ENCODE results near the gene C1orf232.

Gene C1orf232

DNA sequence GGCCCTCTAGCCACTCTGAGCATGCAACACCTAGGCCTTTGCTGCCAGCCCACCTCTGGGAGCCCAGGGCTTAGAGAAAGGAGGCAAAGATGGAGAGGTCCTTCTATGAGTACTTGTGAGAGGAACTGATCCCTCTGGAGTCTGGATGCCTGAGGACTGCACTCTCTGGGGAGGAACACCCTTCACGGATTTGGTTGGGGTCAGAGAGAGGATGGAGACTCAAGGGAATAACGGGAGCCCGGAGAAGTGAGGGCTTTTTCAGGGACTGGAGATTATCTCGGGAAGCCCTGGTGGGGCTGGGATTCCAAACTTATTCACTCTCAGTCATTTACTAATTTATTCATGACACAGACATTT lies 413 bp upstream of the C1orf232 start:
- TF ChIP-seq, protein P1, sequence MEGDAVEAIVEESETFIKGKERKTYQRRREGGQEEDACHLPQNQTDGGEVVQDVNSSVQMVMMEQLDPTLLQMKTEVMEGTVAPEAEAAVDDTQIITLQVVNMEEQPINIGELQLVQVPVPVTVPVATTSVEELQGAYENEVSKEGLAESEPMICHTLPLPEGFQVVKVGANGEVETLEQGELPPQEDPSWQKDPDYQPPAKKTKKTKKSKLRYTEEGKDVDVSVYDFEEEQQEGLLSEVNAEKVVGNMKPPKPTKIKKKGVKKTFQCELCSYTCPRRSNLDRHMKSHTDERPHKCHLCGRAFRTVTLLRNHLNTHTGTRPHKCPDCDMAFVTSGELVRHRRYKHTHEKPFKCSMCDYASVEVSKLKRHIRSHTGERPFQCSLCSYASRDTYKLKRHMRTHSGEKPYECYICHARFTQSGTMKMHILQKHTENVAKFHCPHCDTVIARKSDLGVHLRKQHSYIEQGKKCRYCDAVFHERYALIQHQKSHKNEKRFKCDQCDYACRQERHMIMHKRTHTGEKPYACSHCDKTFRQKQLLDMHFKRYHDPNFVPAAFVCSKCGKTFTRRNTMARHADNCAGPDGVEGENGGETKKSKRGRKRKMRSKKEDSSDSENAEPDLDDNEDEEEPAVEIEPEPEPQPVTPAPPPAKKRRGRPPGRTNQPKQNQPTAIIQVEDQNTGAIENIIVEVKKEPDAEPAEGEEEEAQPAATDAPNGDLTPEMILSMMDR (IDR thresholded peaks at IDR 0.05; ENCODE audit: control insufficient read depth, extremely low read depth, insufficient read depth) = no peak
- H3K4me3 ChIP-seq (ENCODE audit: low read depth, low read length) = peak overlapping the region; percentile 78
- no peak for DNase-seq (ENCODE audit: low read depth)

DNA sequence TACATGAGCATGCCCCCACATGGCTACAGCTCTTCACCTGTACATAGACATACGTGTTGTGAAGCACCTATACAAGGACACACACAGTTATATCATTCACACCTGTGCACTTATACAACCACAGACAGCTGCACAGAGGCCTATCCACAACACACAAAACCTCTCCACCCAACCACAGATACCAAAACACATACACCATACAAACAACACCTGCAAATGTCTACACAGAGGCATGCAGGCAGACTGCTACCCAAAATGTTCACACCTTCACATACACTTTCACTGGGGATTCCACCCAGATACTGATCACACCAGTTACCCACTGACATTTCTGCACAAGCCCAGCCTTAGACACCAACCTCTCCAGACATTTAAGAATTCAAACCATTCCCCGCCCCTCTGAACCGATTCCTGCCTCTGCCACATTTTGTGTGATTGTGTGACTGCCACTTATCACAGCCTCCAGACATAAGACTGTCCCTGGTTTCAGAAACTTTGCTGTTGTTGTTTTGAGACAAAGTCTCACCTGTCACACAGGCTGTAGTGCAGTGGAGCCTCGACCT lies 2.0 kb downstream of the C1orf232 start:
- DNase-seq (ENCODE audit: low read depth) = no peak
- TF ChIP-seq, protein P1 (IDR thresholded peaks at IDR 0.05; ENCODE audit: control insufficient read depth, extremely low read depth, insufficient read depth) = no peak
- no peak overlapping the region for H3K4me3 ChIP-seq (ENCODE audit: low read depth, low read length)

DNA sequence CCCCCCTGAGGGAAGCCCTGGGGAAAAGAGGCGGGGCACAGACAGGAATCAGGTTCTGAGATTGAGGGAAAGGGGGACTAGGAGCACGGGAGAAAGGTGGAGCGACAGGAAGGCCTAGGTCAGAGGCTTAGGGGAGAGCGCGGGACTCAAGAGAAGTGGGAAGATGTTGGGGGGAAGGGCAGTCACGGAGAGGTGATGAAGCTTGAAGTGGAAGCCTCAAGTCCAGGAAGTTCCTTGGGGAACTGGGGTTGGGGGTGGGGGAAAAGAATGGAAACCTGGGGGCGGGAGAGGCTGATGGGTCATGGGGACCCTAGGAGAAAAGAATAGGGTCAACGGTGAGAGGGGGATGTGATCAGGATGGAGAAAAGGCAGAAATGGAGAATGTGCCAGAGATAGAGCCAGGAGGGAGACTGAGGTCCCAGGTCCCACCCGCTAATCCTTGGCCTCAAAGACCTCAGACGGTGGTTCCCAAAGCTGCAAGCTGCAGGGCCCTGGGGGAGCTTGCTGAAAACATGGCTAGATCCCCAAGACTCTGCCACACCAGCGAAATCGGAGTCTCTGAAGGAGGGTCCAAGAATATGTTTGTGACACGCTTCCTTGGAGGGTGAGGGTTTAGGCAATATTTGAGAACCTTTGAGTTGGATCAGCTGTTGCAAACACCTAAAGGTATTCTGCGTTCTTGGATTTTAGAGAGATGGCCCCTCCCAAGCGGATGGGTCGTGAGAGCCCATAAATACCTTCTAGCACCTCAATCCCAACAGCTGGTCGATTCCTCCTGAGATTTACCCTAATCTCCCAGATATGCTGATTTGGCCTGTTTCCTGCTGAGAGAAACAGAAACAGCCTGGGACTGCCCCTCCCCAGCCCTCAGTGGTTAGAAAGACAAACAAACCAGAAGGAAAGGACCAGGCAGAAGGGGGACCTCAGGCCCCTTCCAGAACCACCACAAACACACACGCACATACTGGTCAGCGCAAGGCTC lies 3.6 kb downstream of the C1orf232 start:
- TF ChIP-seq, protein P1 (IDR thresholded peaks at IDR 0.05; ENCODE audit: control insufficient read depth, extremely low read depth, insufficient read depth) = no peak
- no peak overlapping the region for H3K4me3 ChIP-seq (ENCODE audit: low read depth, low read length)
- DNase-seq (ENCODE audit: low read depth) = no peak

DNA sequence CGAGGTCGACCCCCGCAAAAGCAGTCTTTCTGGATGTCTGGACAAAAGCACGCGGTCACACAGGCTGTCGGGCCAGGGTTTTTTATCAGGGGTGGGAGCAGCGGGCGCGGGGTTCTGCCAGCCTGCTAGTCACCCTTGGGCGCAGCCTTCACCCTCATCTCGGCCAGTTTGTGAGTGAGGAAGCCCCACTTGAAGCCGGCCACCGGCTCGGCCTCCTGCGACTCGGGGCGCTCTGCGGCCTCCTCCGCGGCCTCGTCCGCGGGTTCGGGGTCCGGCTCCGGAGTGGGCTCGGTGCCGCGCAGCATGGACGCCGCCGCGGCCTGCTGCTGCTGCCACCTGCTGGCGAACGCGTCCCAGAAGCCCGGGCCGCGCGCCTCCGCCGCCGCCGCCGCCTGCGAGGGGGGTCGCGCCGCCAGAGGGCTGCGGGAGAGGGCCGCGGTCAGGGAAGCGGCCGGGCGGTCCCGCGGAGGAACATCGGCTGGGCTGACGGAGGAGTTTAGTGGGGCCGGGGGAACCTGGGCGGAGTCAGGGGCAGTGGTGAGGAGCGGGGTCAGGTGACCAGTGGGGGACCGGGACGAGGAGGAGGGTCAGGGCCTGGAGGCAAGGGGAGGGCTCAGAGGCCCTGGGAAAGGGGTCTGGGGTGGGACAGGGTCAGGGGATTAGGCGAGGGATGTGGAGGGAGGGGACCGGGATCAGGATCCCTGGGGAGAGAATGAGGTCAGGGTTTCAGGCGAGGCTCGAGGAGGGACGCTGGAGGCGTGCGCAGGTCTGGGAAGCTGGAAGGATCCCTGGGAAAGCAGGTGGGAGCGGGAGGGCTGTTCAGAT lies 4.5 kb downstream of the C1orf232 start:
- H3K4me3 ChIP-seq (ENCODE audit: low read depth, low read length) = peak overlapping the region; percentile 21; the same call in 1 of the 2 replicates
- DNase-seq (ENCODE audit: low read depth) = no peak
- TF ChIP-seq, protein P1 (IDR thresholded peaks at IDR 0.05; ENCODE audit: control insufficient read depth, extremely low read depth, insufficient read depth) = peak; percentile 57

DNA sequence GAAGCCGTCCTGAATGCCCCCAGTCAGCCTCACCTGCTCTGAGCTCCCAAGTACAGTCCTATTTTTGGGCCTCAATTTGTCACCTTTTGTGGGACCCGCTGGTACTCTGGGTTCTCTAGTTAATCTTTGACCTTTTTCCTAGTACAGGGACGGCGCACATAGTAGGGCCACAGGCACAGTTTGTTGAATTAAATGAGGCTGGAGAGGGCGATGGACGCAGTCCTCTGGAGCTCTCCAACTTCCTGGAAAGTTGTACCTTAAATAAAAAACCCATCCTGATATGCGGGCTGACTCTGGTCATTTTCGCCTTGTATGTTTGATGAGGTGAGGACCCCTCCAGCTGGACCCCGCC lies 5.1 kb downstream of the C1orf232 start:
- TF ChIP-seq, protein P1 (IDR thresholded peaks at IDR 0.05; ENCODE audit: control insufficient read depth, extremely low read depth, insufficient read depth) = no peak
- no peak for DNase-seq (ENCODE audit: low read depth)
- no peak overlapping the region for H3K4me3 ChIP-seq (ENCODE audit: low read depth, low read length)

DNA sequence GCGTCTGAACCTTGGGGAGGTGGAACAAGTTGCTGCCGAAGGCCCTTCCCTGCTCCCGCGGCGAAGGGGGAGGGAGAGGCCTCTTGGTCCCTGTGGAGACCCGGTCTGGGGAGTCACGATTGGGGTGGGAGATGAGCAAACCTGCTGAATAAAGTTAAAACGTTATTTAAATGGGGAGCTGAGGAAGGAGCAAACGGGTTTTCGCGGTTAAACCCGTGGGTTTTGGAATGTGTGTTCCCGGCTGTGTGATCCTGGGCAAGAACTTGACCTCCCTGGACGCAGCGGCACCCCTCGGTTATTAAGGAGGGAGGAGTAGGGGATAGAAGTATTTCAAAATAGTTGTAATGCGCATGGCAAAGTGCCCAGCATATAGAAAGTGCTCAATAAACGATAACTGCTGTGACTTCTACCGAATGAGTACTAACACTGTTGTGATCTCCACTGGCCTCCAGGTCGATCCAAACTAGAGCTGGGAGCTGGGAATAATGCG lies 6.5 kb downstream of the C1orf232 start:
- no peak overlapping the region for H3K4me3 ChIP-seq (ENCODE audit: low read depth, low read length)

More for the DNA sequence above, 6.5 kb downstream of the C1orf232 start:
- TF ChIP-seq, protein P1 (IDR thresholded peaks at IDR 0.05; ENCODE audit: control insufficient read depth, extremely low read depth, insufficient read depth) = no peak
- DNase-seq (ENCODE audit: low read depth) = no peak
